T follicular helper cell (primary cell): ENCODE data around the gene COMMD1.
"Not testable (repeated sequence)": the region's sequence is repeated elsewhere in the genome, so short reads cannot be mapped to it uniquely, and the experiment has no call there.

Source experiments
- DNase-seq: peaks from one replicate; pipeline ENCODE4 v3.0.0-alpha.2; 2020; ENCODE audit warnings: low read depth

The COMMD1 gene

GRCh38 chr2:62142054-62142453 is 236.6 kb downstream of the COMMD1 start:
- no peak for DNase-seq

GRCh38 chr2:62143696-62144095 is 238.2 kb downstream of the COMMD1 start:
- no peak for DNase-seq

- DNase-seq, result no peak
Observed at GRCh38 chr2:62144689-62145477, 239.4 kb downstream of the COMMD1 start.

- no peak for DNase-seq
Observed at GRCh38 chr2:62145478-62146100, 240.1 kb downstream of the COMMD1 start.

- peak; percentile 15 for DNase-seq
Observed at GRCh38 chr2:62146790-62147189, 241.3 kb downstream of the COMMD1 start.

- DNase-seq, result no peak
Observed at GRCh38 chr2:62147610-62148301, 242.3 kb downstream of the COMMD1 start.

- DNase-seq, result no peak
Observed at GRCh38 chr2:62149708-62150107, 244.2 kb downstream of the COMMD1 start.

- no peak for DNase-seq
Observed at GRCh38 chr2:62150597-62151305, 245.3 kb downstream of the COMMD1 start.

GRCh38 chr2:62151306-62151638 is 245.8 kb downstream of the COMMD1 start:
- DNase-seq, result no peak

GRCh38 chr2:62152000-62152399 is 246.5 kb downstream of the COMMD1 start:
- DNase-seq, result no peak

- DNase-seq, result no peak
Observed at GRCh38 chr2:62156861-62157496, 251.5 kb downstream of the COMMD1 start.

GRCh38 chr2:62158444-62159121 is 253.1 kb downstream of the COMMD1 start:
- no peak for DNase-seq

- not testable (repeated sequence) for DNase-seq
Observed at GRCh38 chr2:62160691-62161090, 255.2 kb downstream of the COMMD1 start.

- DNase-seq, result no peak
Observed at GRCh38 chr2:62163106-62163831, 257.8 kb downstream of the COMMD1 start.

- DNase-seq, result no peak
Observed at GRCh38 chr2:62163834-62164233, 258.4 kb downstream of the COMMD1 start.

- DNase-seq, result no peak
Observed at GRCh38 chr2:62175728-62176127, 270.3 kb downstream of the COMMD1 start.

GRCh38 chr2:62176801-62177200 is 271.3 kb downstream of the COMMD1 start:
- no peak for DNase-seq

- no peak for DNase-seq
Observed at GRCh38 chr2:62177392-62178049, 272.0 kb downstream of the COMMD1 start.

- no peak for DNase-seq
Observed at GRCh38 chr2:62178741-62179271, 273.3 kb downstream of the COMMD1 start.

- no peak for DNase-seq
Observed at GRCh38 chr2:62180975-62181374, 275.5 kb downstream of the COMMD1 start.
